Gastroesophageal sphincter (tissue), 3 donors: ENCODE measurements around the gene MAPK8IP3.

Experiments
- CTCF ChIP-seq, 4 experiments: fragments of 200-600 bp in 2 of 4; fragments of 450-650 bp in 2 of 4; sonication (generic) in 1 of 4; IDR thresholded peaks; one replicate each; pipeline ENCODE4 v1.5.1; 2017 to 2019; ENCODE audit warnings: antibody characterized with exemption in 4 of 4, mild to moderate bottlenecking in 2 of 4, moderate library complexity in 2 of 4
- EP300 ChIP-seq: sonication (generic); formaldehyde crosslinking; IDR thresholded peaks from one replicate; pipeline ENCODE4 v1.6.1; 2017; ENCODE audit warnings: antibody characterized with exemption, mild to moderate bottlenecking
- POLR2AphosphoS5 ChIP-seq: sonication (generic); formaldehyde crosslinking; IDR thresholded peaks from one replicate; pipeline ENCODE4 v1.6.1; 2017; ENCODE audit warnings: antibody characterized with exemption

GRCh38 chr16:1708768-1709180 is 2.8 kb downstream of the MAPK8IP3 start:
- TF ChIP-seq EP300 (no peak), CTCF (IDR thresholded peaks at IDR 0.05) (no peak), POLR2AphosphoS5 (no peak)
